ENCODE results near the gene ZNF3.

ZNF3 gene

DNA sequence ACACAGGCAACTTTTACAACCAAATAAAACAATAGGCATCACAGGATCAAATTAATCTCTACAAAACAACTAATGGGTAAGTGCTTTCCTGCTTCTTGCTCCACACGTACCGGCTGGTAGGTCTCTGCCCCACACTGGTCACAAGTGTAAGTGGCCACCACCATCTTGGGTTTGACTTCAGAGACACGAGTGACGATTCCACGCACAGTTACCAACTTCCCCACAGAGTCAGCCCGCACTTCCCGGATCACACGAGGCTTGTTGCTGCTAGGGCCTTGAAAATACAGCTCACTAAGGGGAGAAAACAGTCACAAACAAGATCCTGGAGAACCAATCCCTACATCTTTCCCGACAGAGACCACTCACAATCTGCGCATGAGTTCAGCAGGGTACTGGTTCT, 17.4 kb upstream of the ZNF3 start:
- H3K9me3 ChIP-seq = no peaks in the 10 kb centered on the region
- H3K36me3 ChIP-seq = peaks cover 63% of the 10 kb centered on the region
- H3K4me3 ChIP-seq (ENCODE audit: low read depth, low read length) = peak overlapping the region; percentile 83; the same call in 1 of the 2 replicates
- no peak for DNase-seq
- TF ChIP-seq, protein P1, sequence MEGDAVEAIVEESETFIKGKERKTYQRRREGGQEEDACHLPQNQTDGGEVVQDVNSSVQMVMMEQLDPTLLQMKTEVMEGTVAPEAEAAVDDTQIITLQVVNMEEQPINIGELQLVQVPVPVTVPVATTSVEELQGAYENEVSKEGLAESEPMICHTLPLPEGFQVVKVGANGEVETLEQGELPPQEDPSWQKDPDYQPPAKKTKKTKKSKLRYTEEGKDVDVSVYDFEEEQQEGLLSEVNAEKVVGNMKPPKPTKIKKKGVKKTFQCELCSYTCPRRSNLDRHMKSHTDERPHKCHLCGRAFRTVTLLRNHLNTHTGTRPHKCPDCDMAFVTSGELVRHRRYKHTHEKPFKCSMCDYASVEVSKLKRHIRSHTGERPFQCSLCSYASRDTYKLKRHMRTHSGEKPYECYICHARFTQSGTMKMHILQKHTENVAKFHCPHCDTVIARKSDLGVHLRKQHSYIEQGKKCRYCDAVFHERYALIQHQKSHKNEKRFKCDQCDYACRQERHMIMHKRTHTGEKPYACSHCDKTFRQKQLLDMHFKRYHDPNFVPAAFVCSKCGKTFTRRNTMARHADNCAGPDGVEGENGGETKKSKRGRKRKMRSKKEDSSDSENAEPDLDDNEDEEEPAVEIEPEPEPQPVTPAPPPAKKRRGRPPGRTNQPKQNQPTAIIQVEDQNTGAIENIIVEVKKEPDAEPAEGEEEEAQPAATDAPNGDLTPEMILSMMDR (IDR thresholded peaks at IDR 0.05; ENCODE audit: low read depth, low read length) = no peak
- H3K4me1 ChIP-seq = no peaks in the 10 kb centered on the region
- no peaks in the 10 kb centered on the region for H3K27me3 ChIP-seq

DNA sequence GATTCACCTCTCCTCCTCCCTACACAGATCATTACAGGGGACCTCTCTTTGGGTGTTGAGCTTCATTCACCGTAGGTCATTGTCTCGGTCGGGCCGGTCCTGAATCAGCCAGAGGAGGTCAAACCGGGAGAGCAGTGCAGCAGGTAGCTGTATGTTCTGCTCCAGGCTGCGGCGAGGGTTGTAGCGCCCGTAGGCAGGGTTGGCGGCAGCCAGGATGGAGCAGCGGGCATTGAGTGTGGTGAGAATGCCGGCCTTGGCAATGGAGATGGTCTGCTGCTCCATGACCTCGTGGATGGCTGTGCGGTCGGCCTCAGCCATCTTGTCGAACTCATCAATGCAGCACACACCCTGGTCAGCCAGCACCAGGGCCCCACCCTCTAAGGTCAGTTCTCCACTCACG, 14.2 kb upstream of the ZNF3 start:
- Histone ChIP-seq H3K27me3 (no peaks in the 10 kb centered on the region), H3K9me3 (no peaks in the 10 kb centered on the region), H3K4me3 (ENCODE audit: low read depth, low read length) (no peak overlapping the region), H3K36me3 (peaks cover 94% of the 10 kb centered on the region), H3K4me1 (no peaks in the 10 kb centered on the region)
- DNase-seq = no peak
- TF ChIP-seq, protein P1 (IDR thresholded peaks at IDR 0.05; ENCODE audit: low read depth, low read length) = no peak

DNA sequence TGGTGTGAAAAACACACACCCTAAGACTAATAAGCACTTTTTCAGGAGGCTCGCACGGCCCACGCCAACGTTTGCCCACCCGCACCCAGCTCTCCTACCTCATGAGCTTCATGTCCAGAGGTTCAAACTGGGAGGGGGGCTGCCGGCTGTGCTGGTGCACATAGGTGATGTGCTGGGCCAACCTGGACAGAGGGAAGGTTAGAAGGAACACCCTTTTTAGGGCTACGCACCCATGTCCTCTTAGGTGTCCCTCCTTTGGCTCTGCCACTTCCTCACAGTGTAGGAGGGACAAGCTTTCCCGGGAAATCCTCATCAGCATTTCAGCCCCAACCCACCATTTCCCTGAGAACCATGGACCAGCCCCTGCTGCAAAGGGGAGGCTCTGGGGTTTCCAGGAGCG, 13.8 kb upstream of the ZNF3 start:
- TF ChIP-seq, protein P1 (IDR thresholded peaks at IDR 0.05; ENCODE audit: low read depth, low read length) = no peak
- Histone ChIP-seq H3K27me3 (no peaks in the 10 kb centered on the region), H3K36me3 (peaks cover 97% of the 10 kb centered on the region), H3K4me3 (ENCODE audit: low read depth, low read length) (no peak overlapping the region), H3K4me1 (no peaks in the 10 kb centered on the region), H3K9me3 (no peaks in the 10 kb centered on the region)
- no peak for DNase-seq

DNA sequence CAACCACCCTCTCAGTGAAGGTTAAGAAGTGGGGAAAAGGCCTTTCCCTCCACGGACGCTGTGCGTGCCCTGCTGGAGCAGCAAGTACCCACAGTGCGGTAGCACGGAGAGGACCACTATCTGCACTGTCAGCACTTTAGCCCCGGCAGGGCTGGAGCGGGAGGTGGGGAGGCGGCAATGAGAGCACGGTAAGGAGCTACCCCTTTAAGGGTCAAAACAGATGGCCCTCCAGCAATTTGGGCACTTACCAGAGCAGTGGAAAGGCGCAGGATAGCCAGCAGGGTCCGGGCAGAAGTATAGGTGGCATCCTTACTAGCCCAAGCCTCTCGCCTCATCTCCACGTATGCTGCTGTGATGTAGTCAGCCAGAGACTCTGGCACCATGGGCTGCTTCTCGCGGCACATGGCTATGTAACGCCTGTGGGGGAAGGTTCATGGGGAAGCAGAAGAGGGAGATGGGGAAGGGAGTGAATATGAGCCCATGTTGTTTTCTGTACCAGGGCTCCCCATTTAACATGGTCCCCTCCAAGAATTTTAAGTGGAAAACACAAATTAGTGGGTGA, 12.5 kb upstream of the ZNF3 start:
- Histone ChIP-seq H3K9me3 (no peaks in the 10 kb centered on the region), H3K27me3 (no peaks in the 10 kb centered on the region), H3K4me1 (no peaks in the 10 kb centered on the region), H3K36me3 (peaks cover 86% of the 10 kb centered on the region), H3K4me3 (ENCODE audit: low read depth, low read length) (no peak overlapping the region)
- DNase-seq = peak; percentile 29
- TF ChIP-seq, protein P1 (IDR thresholded peaks at IDR 0.05; ENCODE audit: low read depth, low read length) = no peak

DNA sequence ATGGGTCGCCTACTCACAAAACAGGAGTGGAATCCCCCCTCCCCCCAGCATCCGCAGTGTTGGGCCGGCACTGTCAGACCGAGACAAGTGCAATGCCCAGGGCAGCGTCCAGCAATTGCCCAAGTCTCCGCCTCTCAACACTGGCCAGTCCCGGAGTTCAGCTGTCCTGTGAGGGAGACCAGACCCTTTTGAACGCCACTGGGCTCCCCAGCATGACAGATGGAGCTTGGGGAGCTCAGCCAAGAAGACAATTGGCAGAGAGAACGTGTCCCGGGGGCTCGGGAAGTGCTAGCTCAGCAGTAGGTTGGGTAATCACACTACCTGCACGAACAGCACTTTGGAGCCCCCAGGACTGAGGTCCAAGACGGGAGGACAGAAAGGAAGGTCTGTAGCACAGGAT, 12.0 kb upstream of the ZNF3 start:
- Histone ChIP-seq H3K27me3 (no peaks in the 10 kb centered on the region), H3K36me3 (peaks cover 81% of the 10 kb centered on the region), H3K4me3 (ENCODE audit: low read depth, low read length) (no peak overlapping the region), H3K9me3 (no peaks in the 10 kb centered on the region), H3K4me1 (no peaks in the 10 kb centered on the region)
- TF ChIP-seq, protein P1 (IDR thresholded peaks at IDR 0.05; ENCODE audit: low read depth, low read length) = no peak
- no peak for DNase-seq

DNA sequence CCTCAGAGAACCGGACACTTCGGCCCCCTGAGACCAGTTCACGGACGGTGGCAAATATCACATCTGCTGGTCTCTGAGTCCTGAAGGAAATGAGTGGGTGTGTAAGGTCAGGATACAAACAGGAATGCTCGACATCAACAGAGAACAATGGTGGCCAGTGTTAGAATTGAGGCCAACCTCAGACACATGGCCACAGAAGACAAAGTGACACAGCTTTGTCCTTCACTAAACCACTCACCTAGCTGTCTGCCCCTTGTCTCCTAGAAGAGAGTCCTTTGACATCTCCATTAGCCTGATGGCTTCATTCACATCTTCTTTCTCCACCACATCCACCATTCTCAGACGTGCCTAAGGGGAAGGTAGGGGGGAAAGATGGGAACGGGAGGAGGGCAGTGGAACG, 11.5 kb upstream of the ZNF3 start:
- Histone ChIP-seq H3K9me3 (no peaks in the 10 kb centered on the region), H3K27me3 (no peaks in the 10 kb centered on the region), H3K4me3 (ENCODE audit: low read depth, low read length) (no peak overlapping the region), H3K4me1 (no peaks in the 10 kb centered on the region), H3K36me3 (peaks cover 76% of the 10 kb centered on the region)
- no peak for DNase-seq
- TF ChIP-seq, protein P1 (IDR thresholded peaks at IDR 0.05; ENCODE audit: low read depth, low read length) = no peak
